HCEC 1CT (cell line): ENCODE data around the gene ASXL1.

Experiments
- DNase-seq: peaks from one replicate; pipeline ENCODE4 v3.0.0-alpha.2; 2017

The ASXL1 gene

DNA sequence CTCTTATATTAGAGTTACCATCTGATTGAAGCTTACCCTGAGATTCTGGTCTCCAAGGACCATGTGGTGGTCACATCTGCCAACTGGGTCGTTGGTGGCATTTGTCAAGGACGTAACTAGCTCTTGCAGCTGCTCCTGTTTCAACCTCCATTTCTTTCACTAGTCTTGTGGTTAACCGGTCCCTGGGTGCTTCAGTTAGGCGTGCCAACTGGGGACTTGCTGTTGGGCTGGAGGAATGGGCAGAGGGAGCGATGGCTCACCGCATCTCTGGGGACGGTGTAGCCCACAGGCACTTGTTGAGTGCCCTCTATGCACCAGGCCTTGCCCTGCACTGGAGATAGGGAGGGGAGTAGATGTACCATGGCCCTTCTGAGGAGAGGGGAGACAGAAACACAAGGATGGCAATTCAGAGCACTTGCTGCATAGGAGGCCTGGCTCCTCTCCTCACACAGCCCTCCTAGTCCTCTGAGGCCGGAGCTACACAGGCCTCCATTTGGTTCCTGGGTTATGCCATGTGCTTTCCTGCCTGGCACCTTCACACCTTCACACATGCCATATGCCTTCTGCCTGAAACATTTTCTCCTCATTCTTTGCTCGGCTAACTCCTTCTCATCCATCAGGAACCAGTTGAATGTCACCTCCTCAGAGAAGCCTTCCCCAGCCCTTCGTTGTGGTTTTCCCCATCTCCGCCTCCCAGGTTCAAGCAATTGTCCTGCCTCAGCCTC is 20.0 kb upstream of the ASXL1 start:
- no peak for DNase-seq

DNA sequence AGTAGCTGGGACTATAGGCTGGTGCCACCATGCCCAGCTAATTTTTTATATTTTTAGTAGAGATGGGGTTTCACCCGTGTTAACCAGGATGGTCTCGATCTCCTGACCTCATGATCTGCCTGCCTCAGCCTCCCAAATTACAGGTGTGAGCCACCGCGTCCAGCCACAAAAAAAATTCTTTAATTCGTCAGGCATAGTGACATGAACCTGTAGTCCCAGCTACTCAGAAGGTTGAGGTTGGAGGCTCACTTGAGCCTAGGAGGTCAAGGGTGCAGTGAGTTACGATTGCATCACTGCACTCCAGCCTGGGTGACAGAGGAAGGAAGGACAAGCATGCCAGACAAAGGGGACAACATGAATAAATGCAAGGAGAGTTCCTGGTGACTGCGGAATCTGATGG is 19.5 kb upstream of the ASXL1 start:
- no peak for DNase-seq

DNA sequence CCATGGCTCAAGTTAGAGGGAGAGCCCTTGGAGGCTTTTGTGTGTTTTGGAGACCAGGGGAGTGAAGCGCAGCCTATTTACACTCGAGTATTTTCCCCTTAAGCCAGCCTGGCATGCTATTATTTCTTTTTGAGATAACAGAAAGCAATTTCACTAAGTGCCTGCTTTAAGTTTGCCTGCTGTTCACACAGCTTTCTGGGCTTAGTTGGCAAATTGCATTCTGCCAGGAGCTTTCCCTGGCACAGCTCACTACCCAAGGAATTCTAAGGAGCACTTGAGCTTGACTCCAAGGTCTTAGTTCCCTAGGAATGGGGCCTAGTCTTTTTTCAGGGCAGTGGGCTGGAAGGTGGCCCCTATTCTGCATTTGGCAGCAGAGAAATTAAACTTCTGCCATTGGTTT is 19.0 kb upstream of the ASXL1 start:
- DNase-seq = no peak

DNA sequence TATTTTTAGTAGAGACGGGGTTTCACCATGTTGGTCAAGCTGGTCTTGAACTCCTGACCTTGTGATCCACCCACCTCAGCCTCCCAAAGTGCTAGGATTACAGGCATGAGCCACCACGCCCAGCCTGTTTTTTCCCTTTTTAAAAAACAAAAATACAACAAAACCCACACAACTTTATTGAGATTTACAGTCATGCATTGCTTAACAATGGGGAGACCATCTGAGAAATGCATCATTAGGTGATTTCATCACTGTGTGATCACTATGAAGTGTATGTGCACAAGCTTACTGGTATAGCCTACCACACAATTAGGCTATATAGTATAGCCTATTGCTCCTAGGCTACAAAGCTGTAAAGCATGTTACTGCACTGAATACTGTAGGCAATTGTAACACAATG is 17.1 kb upstream of the ASXL1 start:
- DNase-seq = peak; percentile 38

DNA sequence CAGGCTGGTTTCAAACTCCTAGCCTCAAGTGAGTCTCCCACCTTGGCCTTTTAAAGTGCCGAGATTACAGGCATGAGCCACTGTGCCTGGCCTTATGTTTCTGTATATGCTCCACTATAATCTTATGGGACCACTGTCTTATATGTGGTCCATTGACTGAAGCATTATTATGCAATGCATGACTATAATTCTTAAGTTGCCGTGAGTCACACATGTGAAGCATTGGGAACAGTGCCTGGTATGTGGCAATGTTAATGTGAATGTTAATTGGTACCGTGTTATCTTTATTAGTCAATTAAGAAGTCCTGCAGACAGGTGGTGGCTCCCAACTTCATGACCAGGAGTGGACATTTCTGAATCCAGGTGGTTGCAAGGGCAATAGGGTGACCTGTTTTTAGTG is 14.7 kb upstream of the ASXL1 start:
- peak; percentile 86 for DNase-seq

DNA sequence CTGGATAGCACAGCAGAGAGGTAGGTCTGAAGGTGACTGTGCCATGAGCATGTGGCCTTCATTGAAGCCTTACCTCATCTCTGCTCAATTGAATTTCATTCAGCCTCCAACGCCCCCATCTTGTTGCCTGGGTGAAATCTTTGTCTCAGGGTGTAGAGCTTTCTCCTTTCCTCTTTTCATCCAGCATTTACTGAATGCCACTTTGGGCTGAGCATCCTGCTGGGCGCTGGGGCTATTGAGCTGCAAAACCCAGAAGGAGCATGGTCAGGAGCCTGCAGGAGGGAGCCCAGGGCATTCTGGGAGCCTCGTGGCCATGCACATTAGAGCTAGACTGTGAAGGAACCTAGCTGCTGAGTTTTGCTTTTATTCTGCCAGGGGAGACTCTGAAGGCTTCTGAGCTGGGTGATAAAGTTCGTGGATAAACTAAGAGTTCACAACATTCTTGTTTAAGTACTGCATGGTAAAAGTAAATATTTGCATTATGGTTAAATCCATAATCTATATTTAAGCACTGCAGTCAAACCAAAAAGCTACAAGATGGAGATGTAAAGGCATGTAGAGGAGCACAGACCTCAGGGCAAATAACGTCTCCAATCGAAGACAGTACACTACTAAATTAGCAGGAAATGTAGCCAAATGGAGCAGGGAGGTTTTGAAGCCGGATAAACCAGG is 13.2 kb upstream of the ASXL1 start:
- no peak for DNase-seq

DNA sequence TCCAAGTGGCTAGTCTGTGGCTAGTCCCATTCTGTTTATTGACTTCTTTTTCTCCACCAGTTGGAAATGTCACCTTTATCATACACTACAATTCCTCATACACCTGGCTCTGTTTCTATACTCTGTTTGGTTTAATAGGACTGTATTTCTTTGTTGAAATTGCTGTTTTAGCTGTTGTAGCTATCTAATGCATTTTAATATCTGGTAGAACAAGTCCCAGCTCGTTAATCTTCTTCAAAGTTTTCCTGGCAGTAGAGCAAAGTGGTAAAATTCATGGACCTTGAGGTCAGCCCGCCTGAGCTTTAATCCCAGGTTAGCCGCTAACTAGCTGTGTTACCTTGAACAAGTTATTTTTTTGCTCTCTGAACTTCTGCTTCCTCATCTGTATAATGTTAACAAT is 9.9 kb upstream of the ASXL1 start:
- no peak for DNase-seq

DNA sequence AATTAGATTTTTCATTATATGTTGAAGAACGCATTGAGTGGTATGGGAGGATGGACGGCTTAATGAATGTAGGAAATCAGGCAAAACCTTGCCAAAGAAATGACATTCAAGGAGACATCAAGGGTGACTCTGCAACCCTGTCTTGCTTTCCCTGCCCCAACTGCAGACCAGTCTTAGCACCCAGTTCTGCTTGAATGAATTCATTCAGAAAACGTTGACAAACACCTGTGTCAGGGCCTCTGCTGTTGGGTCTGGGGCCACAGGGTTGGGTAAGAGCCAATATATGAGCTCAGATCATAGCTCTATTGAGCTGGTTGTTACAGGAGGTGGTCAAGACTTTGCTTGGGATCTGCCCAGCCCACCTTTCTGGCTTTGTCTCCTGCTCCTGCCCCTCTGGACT is 7.7 kb upstream of the ASXL1 start:
- DNase-seq = no peak

DNA sequence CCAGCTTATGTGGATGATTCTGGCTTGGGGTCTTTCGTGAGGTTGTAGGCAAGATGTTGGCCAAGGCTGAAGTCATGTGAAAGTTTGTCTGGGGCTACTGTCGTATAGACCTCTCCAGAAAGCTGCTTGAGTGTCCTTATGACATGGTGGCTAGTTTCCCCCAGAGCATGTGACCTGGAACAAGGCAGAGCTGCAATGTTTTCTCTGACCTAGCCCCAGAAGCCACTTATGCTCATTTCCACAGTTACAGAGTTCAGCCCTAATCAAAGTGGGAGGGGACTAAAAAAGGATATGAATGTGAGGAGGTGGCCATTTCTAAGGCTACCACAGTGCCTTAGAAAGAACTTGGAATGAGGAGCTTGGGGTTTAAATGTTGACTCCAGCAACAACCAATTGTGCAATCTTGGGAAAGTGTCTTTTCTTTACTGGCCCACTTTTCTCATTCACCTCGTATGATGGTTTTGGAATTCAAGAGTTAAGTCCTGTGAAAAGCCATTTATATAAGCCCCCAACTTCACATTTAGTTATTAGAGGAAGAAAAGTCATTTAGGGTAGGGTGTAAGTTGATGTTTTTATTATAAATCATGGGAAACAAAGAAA is 5.9 kb upstream of the ASXL1 start:
- DNase-seq = no peak

DNA sequence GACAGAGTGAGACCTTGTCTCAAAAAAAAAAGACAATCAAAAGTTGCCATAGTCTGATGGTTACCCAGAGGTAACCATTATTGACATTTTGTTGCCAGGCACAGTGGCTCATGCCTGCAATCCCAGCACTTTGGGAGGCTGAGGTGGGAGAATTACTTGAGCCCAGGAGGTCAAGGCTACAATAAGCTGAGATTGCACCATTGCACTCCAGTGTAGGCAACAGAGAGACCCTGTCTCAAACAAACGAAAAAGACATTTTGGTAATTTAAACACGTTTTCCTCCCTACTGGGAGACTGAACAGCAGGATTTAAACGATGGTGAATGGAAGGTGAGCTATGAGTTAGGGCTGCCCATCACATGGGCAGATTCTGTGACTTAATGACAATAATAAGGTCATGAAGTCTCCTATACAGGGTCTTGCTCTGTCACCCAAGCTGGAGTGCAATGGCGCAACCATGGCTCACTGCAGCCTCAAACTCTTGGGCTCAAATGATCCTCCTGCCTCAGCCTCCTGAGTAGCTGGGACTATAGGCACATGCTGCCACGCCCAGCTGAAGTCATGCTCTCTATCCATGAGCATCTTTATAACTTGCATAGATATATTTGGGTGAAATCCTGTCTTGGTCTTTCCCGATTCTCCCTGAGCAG is 4.2 kb upstream of the ASXL1 start:
- DNase-seq = no peak

DNA sequence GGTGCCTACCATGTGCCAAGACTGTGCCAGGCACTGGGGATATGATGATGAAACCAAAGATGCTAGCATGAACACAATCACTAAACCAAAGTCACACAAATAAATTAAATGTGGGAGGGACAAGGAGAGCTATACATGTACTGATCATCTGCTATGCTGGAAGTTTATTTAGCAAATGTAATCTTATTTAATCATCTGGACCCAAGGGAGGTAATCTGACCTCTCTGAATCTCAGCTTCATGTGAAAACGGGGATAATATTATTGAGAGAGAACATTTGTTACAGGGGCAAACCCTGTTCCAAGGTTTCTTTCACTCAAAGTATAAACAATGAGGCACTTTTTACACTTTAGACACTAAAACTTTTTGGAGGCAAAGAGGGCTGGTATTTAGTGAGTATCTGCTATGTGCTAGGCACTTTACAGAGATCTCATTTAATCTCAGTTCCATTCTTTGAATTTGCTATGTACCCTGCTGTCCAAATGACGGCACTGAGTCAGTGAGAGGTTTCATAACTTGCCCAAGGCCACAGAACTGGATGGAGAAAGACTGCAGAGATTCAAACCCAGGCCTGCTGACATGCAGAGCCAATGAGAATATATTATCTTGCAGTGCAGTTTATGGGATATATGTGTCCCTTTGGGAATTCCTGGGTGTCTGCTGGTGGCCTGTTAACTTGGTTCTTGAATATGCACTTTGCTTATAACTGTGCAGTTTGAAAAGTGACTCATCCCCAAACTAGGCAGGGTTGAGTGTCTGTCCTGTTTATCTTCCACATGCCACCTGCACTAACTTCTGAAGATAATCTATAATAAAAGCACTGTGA is 3.3 kb upstream of the ASXL1 start:
- peak; percentile 67 for DNase-seq

DNA sequence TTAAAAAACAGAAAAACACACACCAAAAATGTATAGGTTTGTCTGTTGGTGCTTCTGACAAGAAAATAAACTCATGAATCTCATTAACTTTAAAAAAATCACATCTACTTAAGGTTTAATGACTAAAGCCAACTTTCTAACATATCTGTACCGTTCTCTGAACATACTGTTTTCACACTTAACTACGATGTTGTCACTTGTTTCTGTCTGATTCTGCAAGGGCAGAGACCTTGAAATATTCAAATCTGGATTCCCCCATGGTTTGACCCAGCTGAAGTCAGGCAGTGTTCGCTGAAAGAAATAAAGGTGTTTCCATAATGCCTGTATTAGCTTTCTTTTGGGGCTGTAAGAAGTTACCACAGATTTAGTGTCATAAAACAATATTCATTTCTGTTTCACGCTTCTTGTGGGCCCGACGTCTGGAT is 2.7 kb upstream of the ASXL1 start:
- no peak for DNase-seq

DNA sequence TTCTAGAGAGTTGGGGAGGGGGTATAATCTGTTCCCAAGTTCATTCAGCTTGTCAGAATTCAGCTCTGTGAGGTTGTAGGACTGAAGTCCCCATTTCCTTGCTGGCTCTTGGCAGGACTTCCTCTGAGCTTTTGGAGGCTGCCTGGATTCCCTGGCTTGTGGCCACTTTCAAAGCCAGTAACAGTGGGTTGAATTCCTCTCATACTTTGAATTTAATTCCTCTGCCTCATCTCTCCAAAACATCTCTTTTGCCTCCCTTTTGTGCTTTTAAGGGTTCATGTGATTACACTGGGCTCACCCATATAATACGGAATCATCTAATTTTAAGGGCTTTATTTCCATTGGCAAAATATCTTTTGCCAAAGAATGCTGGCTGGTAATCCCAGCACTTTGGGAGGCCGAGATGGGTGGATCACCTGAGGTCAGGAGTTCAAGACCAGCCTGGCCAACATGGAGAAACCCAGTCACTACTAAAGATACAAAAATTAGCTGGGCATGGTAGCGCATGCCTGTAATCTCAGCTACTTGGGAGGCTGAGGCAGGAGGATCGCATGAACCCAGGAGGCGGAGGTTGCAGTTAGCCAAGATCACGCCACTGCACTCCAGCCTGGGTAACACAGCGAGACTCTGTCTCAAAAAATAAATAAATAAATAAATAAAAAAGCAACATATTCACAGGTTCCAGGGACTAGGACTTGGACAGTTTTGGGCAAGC is 2.1 kb upstream of the ASXL1 start:
- peak; percentile 88 for DNase-seq

DNA sequence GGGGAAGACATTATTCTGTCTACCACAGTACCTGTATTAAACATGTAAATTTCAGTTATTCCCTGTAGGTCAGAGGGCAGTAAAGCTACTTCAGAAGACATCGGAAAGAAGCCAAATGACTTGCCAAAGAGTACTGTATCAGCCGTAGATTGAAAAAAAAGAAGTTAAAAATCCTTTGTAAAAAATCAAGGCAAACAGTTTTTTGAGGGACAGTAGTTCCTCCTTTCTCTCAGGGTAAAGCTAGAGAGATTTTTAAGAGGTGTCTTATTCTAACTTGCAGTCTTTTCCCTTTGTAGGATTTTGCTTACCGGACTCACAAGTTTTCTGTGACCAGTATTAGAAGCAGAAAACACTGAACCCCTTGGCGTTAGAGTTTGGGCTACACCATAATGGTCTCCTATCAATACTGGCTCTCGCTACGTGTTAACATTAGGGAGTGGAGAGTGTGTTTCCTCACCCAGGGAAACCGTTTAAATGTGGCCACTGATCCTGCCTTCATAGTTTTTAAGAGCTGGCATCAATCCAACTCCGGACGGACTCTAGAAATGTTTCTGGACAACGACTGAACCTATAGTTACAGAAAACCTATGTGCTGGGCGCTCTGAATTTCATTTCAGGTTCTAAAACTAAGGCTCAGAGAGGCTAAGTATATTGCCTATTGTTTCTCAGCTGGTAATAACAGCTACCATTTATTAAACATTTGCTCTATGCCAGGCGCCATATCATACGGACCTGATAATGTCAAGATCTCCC is 1.3 kb upstream of the ASXL1 start:
- DNase-seq = peak; percentile 15

DNA sequence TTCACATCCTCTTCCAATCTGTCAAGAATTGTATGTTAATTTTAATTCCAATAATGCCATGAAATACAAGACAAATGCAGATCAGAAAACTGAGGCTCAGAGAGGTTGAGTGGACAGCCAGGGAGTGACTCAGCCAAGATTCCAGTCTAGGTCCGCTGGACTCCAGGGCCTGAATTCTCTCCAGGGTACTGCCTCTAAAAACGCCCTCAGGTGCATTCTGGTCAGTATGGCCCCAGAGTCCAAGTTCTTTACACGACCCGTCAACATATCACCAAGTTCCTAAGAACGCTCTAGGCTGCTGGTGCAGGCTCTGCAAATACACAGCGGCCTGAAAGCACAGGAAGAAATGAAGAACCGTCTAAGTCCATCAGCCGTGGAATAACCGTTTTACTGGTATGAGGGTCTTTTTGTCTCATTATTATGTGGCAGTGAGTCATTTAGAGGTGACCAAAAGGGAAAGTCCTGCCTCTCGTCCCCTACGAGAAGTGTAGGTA is 709 bp upstream of the ASXL1 start:
- DNase-seq = peak; percentile 75

DNA sequence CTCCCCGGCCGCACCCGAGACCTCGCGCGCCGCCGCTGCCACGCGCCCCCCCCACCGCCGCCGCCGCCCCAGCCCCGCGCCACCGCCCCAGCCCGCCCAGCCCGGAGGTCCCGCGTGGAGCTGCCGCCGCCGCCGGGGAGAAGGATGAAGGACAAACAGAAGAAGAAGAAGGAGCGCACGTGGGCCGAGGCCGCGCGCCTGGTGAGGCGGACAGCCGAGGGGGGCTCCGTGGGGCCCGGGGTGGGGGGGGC is 426 bp downstream of the ASXL1 start:
- no peak for DNase-seq

DNA sequence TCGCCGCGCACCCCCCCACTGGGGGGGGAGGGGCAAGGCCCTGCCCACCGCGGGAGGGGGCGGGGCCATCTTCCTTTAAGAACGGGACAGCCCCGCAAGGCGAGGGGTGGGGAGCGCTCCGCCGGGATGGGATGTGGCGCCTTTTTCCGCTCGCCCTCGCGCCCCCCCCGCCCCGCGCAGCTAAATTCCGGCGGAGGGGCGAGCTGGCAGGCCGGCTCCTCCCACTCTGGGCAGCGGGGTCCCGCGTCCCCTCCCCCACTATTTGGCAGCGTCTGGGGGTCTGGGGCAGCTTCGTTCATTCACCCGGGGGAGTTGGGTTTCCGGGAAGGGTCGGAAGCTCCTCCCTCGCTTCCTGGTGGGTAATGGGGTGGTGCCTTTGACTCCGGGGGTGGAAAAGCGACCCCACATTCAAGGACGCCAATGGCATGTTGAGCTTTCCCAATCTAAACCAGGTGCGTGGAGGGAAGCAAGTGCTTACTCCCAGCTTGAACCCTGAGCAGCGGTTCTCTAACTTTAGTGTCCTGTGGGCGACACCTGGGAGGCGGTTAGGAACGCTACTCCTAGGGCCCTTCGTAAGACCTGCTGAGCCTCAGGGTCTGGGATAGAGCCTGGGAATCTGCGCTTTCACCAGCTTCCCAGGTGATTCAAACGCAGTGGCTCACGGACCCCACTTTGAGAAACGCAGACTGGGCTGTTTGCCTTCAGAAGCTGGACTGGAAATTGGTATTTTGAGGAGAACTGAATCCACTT is 927 bp downstream of the ASXL1 start:
- DNase-seq = peak; percentile 55

DNA sequence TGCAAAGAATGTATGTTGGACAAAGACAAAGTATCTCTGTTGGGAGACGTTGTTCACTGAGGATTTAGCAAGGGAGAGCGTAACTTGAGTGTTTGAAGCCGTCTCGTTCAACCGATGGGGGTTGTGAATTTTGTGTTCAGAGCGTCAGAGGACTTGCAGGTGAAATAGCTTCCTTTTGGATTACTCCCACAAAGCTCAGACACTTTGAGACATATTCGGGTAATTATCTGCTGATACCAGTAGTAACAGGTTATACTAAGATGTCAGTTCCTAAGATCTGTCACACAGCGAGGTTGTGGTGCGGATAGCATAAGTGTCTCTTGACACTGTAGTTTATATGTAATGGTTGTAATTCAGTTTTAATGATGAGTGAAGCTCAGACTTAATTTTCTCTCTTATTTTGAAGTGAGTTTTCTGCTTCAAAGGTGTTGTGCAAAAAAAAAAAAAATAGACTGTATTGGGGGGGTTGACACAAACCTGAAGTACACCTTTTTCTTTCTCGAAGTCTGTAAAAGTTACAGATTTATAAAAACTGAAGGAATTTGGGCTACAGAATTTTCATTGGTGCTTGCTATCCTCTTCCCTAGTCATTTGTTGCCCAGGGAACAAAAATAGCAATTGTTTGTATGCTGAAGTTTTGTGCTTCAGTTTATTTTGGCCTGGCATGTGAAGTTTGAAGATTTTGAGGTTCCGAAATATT is 1.7 kb downstream of the ASXL1 start:
- no peak for DNase-seq

DNA sequence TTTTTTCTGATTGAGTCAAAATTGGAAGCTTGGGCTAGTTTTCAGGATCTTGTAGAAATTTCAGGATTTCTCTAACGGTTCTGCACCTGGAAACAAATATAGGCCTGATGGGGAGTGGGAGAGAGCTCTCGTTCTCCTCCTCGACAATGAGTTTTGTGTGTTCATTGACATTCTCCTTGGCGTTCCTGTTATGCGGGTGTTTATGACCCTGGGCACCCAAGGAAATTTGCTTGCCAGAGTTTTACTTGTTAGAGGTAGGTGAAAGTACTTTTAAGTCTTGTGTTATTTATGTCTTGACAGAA is 2.2 kb downstream of the ASXL1 start:
- no peak for DNase-seq

DNA sequence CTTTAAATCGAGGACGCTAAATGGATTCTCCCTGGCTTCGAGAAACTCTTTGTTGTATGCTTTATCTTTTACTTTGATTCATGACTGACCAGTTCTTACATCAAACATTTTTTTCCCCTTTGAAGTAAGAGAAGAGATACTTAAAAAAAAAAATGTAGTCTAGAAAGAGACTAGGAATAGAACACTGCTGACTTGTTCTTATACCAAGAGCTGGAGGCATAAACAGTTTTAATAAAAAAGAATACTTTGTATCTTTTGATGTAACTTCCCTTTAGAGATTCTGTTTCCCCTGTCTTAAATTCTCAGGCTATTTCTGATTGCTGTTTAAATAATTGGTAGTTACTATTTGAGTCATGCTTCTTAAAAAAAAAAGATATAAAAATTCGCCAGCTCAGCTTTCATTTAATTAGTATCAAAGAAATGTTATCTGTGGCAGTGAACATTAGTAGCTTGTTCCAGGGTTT is 4.8 kb downstream of the ASXL1 start:
- no peak for DNase-seq
